HG02759 (cell line): Measurements from ENCODE around the gene VPS4B.
A peak's percentile ranks its signal among the peaks of the same experiment; 100 is the strongest.
"Not testable (repeated sequence)": the region's sequence is repeated elsewhere in the genome, so short reads cannot be mapped to it uniquely, and the experiment has no call there.

Experiments used
- ATAC-seq: cut with Tn5 transposase; IDR thresholded peaks from one replicate; pipeline ENCODE4 v1.9.1; 2021; ENCODE audit warnings: mild to moderate bottlenecking, moderate library complexity; ENCODE audit not compliant: unreplicated experiment

Gene VPS4B

DNA sequence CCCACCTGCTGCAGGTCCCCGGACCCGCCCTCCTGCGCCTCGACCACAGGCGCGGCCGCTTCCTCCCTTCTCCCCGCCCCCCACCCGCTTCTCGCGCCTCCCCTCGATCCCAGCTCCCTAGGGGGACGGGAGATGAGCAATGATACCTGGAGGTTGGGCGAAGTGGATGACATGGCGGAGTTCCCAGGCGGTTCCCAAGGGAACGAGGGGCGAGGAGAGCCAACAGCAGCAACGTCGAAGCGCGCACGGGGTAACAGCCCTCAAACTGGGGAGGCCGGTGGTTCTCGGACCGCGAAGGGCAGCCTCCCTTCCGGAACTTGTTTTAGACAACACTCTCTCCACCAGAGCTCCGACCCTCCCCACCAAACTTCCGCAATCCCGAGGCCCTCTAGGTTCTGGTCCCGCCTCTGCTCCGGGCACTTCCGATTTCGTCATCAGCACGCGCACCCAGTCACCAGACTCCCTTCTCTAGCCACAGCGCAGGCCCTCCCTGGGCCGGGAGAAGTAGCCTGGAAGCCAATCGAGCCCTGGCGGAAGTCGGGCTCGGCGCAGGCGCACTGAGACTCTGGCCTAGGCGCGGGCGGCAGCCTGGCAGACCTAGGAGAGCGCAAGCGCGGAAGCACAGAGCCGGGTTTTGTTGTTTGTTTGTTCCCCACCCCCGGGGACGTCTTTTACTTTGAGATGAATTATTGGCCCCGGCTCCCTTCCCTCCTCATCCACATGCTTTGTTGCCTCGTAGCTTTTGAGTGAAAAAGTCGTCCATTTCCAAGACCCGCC is at the start of gene VPS4B:
TSS of gene VPS4B (minus strand) at position 390 of the 777 bp plus-strand sequence. CDS start at position 173, 217 bp downstream.
- peak; percentile 98 for ATAC-seq

GRCh38 chr18:63470751-63471150 is 48.5 kb upstream of the VPS4B start:
- no peak for ATAC-seq

DNA sequence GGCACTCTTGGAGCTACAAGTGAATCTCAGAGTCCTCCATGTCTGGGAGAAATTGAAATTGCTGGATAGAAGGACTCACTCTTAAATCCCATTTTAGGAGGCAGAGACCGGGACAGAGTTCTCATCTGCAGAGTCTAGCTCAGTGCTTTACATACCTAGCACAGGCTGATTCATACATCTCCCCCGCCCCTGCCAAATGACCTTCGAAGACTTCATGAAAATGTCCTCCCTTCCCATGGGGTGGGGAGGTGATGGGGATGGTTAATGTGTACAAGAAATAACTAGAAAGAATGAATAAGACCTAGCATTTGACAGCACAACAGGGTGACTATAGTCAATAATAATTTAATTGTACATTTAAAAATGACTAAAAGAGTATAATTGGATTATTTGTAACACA is 46.3 kb upstream of the VPS4B start:
- no peak for ATAC-seq

DNA sequence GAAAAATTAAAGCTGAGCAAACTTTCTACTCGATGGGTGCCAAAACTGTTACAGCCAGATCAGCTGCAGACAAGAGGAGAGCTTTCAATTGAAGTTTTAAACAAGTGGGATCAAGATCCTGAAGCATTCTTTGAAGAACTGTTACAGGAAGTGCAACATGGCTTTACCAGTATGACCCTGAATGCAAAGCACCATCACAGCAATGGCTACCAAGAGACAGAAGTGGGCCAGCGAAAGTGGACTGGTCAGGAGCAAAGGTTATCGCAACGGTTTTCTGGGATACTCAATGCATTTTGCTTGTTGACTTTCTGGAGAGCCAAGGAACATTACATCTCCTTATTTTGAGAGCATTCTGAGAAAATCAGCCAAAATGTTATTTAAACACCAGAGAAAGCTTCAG is 45.4 kb upstream of the VPS4B start:
- no peak for ATAC-seq

DNA sequence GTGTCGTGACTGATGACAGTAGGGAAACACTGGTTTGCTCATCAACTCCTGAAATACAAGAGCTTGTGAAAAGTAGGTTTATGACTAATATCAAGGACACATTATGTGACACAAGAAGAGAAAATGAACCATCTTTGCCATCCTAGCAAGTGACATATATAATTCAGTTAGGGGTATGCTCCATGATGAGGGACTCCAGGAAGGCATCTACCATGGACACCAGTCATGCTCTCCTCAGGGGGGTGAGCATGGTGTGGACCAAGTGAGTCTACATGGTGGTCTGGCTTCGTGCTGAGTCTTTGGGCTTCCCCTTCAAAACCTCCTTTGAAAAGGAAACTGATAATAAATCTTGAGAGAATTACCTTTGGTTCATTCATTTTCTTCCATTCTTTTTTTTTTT is 42.8 kb upstream of the VPS4B start:
- ATAC-seq, result no peak

DNA sequence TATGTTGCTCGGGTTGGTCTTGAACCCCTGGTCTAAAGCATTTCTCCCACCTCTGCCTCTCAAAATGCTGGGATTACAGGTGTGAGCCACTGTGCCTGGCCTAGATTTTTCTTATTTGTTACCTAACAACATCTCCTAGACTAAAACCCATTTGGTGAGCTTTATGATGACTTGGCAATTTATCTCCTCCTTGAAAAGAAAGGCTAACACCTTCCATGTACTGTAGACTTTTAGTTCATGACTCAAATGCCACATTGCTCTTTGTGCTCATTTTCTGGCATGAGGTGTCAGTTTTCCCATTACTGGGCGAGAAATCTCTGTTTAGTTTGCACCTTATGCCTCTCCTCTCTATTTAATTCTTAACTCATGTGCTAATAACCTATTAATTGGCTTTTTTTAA is 42.2 kb upstream of the VPS4B start:
- ATAC-seq, result no peak

- no peak for ATAC-seq
These were observed 38.1 kb upstream of the VPS4B start for GRCh38 chr18:63460414-63460813.

DNA sequence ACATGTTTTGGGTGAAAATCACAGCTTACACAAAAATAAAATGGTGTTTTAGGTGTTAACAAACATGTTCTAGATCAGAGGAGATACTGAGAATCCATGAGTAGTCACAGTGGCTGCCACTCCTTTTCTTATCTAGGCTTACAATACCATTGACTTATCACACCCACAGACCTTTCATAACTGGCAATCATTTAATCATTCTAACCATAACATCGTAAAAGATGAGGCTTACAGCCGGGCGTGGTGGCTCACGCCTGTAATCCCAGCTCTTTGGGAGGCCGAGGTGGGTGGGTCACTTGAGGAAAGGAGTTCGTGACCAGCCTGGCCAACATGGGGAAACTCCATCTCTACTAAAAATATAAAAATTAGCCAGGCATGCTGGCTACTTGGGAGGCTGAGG is 35.7 kb upstream of the VPS4B start:
- ATAC-seq, result no peak

GRCh38 chr18:63454497-63454896 is 32.2 kb upstream of the VPS4B start:
- no peak for ATAC-seq

GRCh38 chr18:63452751-63453150 is 30.5 kb upstream of the VPS4B start:
- not testable (repeated sequence) for ATAC-seq

DNA sequence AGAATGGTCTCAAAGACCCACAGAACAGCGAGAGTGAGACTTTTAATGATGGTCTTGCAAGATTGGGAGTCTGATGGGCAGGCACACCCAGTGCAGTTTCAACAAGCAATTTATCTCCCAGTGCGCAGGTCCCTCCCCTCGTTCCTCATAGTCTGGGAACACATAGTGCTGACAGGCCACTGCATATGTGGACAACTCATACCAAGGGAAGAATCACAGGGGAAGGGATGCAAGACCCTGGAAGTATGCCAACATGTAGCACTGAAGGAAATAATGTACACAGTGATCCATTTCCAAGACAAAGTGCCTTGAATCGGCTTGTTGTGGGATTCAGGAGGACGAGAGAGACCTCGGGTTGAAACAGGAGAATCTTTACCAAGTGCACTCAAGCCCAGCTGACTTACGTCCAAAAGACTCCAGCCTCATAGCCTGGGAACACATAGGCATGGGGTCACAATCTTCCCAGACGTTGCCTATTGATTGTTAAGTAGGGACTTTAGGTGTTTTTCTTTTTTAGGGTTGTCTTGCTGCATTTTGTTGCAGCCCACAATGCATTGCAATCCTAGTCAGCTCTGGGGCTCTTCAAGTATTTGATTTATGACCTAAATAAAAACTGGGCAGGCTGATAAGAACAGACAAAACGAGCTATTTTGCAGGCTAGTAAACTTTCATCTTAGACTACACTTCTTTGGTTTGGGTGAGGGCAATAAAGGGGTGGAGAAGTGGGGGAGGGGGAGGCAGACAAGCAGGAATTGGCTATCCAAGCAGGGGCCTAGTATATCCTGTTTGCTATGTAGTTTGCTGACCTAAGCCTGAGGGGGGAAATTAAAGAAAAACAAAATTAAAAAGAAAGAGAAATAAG is 29.8 kb upstream of the VPS4B start:
- ATAC-seq, result no peak

DNA sequence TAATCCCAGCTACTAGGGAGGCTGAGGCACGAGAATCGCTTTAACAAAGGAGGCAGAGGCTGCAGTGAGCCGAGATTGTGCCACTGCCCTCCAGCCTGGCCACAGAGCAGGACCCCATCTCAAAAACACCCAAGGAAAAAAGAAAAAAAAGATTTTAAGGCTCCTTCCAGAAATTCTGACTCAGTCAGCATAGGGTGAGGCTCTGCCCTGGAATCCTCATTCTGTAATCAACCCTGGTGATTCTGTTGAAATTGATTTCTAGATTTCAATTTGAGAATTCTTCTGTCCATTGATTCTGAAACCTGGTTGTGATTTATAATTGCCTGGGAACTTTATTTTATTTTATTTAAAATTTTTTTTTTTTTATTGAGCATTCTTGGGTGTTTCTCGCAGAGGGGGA is 27.1 kb upstream of the VPS4B start:
- ATAC-seq, result no peak

- no peak for ATAC-seq
These were observed 24.8 kb upstream of the VPS4B start for GRCh38 chr18:63447066-63447465.

- no peak for ATAC-seq
These were observed 24.0 kb upstream of the VPS4B start for GRCh38 chr18:63446266-63446665.

DNA sequence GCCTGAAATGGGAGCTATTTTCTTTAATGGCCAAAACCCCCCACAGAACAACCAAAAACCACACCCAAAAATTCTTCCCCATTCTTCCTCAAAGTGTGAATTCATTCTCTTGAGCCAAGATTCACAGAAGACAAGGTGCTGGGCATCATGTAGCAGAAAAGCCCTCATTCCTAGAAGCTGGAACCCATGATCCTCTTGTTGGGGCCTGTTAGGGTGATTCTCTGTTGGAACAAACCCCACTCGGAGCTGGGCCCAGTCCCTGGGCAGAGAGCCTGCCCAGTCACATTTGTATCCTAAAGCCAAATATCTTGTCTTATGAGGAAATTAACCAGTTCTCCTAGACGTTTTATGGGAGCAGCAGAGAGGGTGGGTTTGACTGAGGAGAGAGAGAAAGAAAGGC is 22.8 kb upstream of the VPS4B start:
- ATAC-seq, result no peak

DNA sequence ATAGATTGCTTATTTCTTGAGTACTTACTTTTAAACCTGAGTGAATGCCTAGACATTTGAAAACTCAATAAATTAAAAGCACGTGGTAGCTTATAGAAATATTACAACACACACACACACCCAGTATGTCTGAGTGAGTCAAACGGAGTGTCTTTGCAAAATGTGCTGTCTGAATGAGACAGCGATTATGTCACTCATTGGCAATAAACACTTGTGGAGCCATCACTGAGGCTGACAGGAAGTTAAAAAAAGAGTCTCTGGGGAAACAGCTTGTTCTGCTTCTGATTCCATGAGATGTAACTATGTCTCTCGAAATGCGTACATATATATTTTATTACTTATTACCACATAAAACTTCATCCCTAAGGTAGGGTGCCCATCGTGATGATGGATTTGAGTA is 22.3 kb upstream of the VPS4B start:
- ATAC-seq, result no peak

DNA sequence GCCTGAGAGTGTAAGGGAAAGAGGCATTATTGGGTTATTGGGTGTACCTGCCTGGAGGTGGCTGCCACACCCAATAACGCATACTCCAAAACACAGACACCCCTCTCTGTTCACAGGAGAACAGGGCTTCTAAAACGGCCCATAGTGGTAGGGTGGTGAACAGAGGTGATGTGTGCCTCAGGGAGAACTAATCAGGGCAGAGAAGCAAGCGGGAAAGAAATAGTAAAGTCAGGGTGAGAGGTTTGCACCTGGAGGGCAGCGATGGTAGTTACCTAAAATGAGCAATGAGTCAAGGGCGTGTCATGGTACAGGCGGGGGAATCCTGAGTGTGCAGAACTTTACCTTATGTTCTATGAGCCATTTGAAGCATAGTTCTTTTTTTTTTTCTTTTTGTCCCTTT is 21.6 kb upstream of the VPS4B start:
- no peak for ATAC-seq

DNA sequence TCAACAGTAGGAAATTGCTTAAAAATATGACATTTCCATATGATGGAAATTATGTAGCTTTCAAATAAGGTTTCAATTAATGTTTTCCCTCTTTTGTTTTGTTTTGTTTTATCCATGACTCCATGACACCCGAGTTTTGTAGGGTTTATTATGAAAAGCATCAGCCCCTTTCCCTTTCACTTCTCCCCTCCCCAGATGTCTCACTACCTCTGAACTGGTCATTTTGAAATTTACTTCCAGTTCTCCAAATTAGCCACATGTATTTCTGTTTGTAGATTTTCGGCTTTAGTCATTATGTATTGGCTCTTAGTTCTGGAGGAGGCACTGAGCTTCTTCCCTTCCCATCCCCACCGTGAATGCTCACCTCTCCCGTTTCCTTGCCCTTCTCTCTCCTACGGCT is 18.6 kb upstream of the VPS4B start:
- ATAC-seq, result no peak

- no peak for ATAC-seq
These were observed 17.9 kb upstream of the VPS4B start for GRCh38 chr18:63440219-63440618.

DNA sequence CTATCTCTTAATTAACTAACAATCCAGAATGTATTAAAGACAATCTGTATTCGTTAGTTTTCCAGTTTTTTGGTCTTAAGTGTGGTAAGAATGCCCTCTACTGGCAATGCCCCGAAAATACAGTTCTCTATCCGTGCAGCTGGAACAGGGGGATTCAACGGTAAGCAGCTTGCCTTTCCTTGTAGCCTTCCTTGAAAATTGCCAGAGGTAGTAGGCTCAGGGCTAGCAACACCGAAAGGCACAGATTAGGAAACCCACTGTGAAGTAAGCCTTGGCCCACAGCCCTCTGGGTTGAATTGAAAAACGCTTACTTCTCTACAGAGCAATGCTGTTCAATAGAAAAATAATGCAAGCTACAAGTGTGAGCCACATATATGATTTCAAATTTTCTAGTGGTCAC is 17.1 kb upstream of the VPS4B start:
- ATAC-seq, result peak; percentile 70

DNA sequence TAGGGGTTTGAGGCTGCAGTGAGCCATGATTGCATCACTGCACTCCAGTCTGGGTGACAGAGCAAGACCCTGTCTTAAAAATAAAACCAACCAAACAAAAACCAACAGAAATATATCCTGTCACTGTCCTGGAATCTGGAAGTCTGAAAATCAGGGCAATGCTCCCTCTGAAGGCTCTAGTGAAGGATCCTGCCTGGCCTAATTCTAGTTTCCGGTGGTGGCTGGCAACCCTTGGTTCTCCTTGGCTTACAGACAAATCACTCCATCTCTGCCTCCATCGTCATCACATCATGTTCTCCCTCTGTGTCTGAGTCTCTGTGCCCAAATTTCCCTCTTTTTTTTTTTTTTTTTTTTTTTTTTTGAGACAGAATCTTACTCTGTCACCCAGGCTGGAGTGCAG is 15.9 kb upstream of the VPS4B start:
- no peak for ATAC-seq

GRCh38 chr18:63433334-63433866 is 11.1 kb upstream of the VPS4B start:
- ATAC-seq, result no peak
